NCI-H2171 treated with DMSO at 0.1 percent for 48 hours (cell line): ENCODE measurements around the gene OR2C1.

Experiments
- DNase-seq: peaks from one replicate; lab custom pipeline; 2025; lab: John Stamatoyannopoulos, UW

The OR2C1 gene

DNA sequence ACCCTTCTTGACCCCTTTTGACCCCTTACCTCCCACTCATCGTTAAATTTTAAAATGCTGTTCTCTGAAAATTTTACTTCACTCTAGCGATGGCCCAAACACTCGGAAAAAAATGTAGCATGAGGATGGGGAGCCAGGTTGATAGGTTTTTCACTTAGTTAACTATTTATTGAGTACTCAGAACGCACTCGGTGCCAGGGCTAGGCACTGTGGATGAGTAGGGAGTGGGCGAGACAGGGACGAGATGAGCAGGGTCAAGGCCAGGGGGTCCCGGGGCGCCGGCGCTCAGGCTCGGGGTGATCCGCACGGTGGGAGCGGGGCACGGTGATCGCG lies 44.7 kb downstream of the OR2C1 start:
- no peak for DNase-seq

DNA sequence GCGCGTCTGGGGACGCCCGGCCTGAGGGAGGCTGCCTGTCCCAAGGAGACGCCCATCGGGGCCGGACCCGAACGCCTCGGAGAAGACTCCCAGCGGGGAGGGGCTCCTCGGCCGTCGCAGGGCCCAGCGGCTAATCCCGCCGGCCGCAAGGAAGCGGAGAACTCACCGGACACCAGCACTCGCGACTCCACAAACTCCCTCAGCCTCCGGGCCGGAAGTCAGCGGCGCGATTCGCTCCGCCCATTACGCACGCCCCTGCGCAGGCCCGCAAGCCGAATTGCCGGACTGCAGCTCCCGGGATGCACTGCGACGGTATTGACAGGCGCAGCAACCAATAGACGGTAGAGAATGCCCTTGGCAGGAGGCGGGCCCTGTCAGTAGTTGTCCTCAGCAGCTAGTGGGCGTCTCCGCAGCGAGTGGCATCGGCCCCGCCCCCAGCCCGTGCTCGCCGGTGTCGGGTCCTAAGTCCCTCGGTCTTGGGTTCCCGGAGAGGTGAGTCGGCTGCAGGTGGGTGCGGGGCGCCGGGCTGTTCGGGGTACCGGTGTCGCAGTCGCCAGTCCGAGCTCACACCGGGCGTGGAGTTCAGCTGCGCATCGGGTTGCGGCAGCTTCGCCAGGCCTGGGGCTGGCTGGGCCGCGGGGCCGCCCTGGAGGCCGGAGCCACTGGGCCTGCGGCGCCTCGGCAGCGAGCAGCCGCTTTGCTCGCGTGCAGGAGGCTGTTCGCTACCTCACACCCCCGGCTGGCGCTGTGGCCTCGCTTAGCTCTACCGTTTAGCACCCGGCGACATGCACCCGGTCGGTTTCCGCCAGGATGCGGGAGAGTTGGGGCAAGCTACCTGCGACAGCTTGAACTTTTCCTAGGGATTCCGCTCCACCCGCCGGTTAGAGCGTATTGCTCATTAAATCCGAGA lies 45.3 kb downstream of the OR2C1 start, which contains the start of the genes ZNF174 and ZSCAN32:
TSS of gene ZNF174 (plus strand) at position 437 of the 910 bp plus-strand sequence. CDS start 790 bp downstream, outside the sequence.
TSS of gene ZSCAN32 (minus strand) at position 226 of the 910 bp plus-strand sequence. CDS start 3,447 bp downstream, outside the sequence.
- peak; percentile 99 for DNase-seq

DNA sequence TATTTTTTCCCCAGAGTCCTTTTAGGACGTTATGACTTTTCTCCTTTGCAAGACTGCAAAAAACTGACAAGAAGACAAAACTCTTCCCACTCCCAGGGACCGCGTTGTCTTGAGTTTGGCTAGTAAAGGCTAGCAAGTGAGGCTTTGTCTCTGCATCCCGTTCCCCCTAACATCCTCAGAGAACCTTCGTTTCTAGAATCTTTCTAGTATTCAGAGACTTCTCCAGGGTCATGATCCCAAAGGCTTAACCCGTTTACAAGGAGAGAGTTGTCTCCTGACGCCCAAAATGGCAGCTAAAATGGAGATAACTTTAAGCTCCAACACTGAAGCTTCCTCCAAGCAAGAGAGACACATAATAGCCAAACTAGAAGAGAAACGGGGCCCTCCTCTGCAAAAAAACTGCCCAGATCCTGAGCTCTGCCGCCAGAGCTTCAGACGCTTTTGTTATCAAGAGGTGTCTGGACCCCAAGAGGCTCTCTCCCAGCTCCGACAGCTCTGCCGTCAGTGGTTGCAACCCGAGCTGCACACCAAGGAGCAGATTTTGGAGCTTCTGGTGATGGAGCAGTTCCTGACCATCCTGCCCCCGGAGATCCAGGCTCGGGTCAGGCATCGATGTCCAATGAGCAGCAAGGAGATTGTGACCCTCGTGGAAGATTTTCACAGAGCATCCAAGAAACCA lies 46.2 kb downstream of the OR2C1 start:
- no peak for DNase-seq
